Osteoblast (primary cell): ENCODE measurements around the gene FMN1. TPM values are rescaled to one million over a fixed set of nuclear protein-coding genes. Genes with fewer than 3 reads are reported as not detected.

Experiments
- DNase-seq: peaks from one replicate; pipeline ENCODE4 v3.0.0; 2011; ENCODE audit warnings: low spot score, mixed read lengths; ENCODE audit not compliant: insufficient read length; ENCODE audit errors: missing footprints
- H2AFZ ChIP-seq: 2 replicates; pipeline ENCODE4 v1.6.0; 2011; ENCODE audit warnings: mild to moderate bottlenecking, low read length
- H3K27ac ChIP-seq: 2 replicates; pipeline ENCODE4 v1.5.1; 2011; ENCODE audit warnings: mild to moderate bottlenecking, low read depth, low read length, moderate library complexity
- H3K27me3 ChIP-seq: 2 replicates; pipeline ENCODE4 v1.6.0; 2012; ENCODE audit warnings: mild to moderate bottlenecking, control low read depth, inconsistent platforms, low read length, moderate library complexity; ENCODE audit not compliant: insufficient read depth
- H3K36me3 ChIP-seq: 2 replicates; pipeline ENCODE4 v1.5.1; 2011; ENCODE audit warnings: mild to moderate bottlenecking, low read length, control low read depth, moderate library complexity; ENCODE audit not compliant: insufficient read depth
- H3K4me1 ChIP-seq: 2 replicates; pipeline ENCODE4 v1.5.1; 2011; ENCODE audit warnings: mild to moderate bottlenecking, low read length, control low read depth, moderate library complexity; ENCODE audit not compliant: insufficient read depth
- H3K4me2 ChIP-seq: 2 replicates; pipeline ENCODE4 v1.6.0; 2011; ENCODE audit warnings: mild to moderate bottlenecking, low read length; ENCODE audit not compliant: insufficient read depth
- H3K4me3 ChIP-seq: fragments of 200-600 bp; sonication (generic); 3 replicates; pipeline ENCODE4 v1.5.1; 2012; ENCODE audit warnings: mild to moderate bottlenecking, low read length, inconsistent platforms; ENCODE audit not compliant: insufficient read depth
- H3K79me2 ChIP-seq: 2 replicates; pipeline ENCODE4 v1.6.0; 2012; ENCODE audit warnings: mild to moderate bottlenecking, low read length, control low read depth, inconsistent platforms; ENCODE audit not compliant: insufficient read depth
- H3K9me3 ChIP-seq: 2 replicates; pipeline ENCODE4 v1.5.1; 2011; ENCODE audit warnings: low read depth, low read length, control low read depth
- H4K20me1 ChIP-seq: 2 replicates; pipeline ENCODE4 v1.6.0; 2012; ENCODE audit warnings: mild to moderate bottlenecking, low read length, control low read depth; ENCODE audit not compliant: insufficient read depth
- total RNA-seq: library from RNA; depleted of rRNA; stranded (reverse); fragments of >200 nt; gene quantifications from 2 replicates; pipeline ENCODE4 v1.2.3, GENCODE V29; 2012
- TF ChIP-seq, protein P1 (sequence below): IDR thresholded peaks from 2 replicates; pipeline ENCODE4 v1.5.1; 2011; ENCODE audit warnings: mild to moderate bottlenecking, low read depth, low read length, moderate library complexity; ENCODE audit errors: extremely low read depth

The FMN1 gene
- total RNA-seq, 1 donor, result 9.0 TPM

- Histone ChIP-seq H4K20me1 (no peaks in the 10 kb centered on the region), H3K36me3 (peaks cover 7% of the 10 kb centered on the region), H3K4me1 (peaks cover 21% of the 10 kb centered on the region), H3K4me3 (no peak overlapping the region), H3K4me2 (peak overlapping the region; percentile 36), H2AFZ (no peak overlapping the region), H3K27me3 (no peaks in the 10 kb centered on the region), H3K9me3 (peaks cover 5% of the 10 kb centered on the region), H3K79me2 (no peaks in the 10 kb centered on the region), H3K27ac (peak overlapping the region; percentile 87)
- DNase-seq, result peak; percentile 81
- TF ChIP-seq, protein P1, sequence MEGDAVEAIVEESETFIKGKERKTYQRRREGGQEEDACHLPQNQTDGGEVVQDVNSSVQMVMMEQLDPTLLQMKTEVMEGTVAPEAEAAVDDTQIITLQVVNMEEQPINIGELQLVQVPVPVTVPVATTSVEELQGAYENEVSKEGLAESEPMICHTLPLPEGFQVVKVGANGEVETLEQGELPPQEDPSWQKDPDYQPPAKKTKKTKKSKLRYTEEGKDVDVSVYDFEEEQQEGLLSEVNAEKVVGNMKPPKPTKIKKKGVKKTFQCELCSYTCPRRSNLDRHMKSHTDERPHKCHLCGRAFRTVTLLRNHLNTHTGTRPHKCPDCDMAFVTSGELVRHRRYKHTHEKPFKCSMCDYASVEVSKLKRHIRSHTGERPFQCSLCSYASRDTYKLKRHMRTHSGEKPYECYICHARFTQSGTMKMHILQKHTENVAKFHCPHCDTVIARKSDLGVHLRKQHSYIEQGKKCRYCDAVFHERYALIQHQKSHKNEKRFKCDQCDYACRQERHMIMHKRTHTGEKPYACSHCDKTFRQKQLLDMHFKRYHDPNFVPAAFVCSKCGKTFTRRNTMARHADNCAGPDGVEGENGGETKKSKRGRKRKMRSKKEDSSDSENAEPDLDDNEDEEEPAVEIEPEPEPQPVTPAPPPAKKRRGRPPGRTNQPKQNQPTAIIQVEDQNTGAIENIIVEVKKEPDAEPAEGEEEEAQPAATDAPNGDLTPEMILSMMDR, result no peak
These were observed 392.1 kb downstream of the FMN1 start for GRCh38 chr15:32802286-32802936.

DNA sequence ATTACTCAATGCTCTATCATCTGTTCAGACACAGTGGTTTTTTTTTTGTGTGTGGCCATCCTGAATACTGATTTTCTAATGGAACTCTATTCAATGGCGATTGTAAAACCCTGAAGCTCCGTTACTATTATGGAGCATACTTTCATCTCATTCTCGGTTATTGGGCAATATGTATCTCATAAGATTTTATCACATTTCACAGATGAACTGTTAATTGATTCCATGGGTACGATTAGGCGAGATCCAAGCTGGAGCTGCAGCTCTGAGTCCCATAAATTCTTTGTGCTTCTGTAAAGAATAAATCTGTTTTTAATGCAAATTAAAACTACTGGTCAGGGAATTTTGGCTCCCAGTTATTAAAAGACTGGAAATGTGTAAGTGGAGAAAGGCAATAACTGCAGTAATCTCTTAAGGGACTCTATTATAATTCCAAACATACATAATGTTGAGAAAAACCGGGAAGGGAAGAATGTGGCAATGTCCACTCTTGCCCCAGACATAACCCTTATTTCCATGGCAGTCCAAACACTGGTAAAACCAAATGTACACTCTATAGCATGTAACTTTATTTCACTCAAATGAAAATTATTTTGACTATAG lies 394.5 kb downstream of the FMN1 start:
- peaks cover 21% of the 10 kb centered on the region for H3K4me1 ChIP-seq
- H3K27me3 ChIP-seq, result no peaks in the 10 kb centered on the region
- peaks cover 5% of the 10 kb centered on the region for H3K9me3 ChIP-seq
- no peak overlapping the region for H3K4me2 ChIP-seq
- no peak overlapping the region for H3K27ac ChIP-seq
- no peak overlapping the region for H3K4me3 ChIP-seq
- TF ChIP-seq, protein P1, result no peak
- H3K36me3 ChIP-seq, result peaks cover 7% of the 10 kb centered on the region
- no peaks in the 10 kb centered on the region for H3K79me2 ChIP-seq
- H4K20me1 ChIP-seq, result no peaks in the 10 kb centered on the region
- no peak for DNase-seq
- no peak overlapping the region for H2AFZ ChIP-seq

- DNase-seq, result no peak
- Histone ChIP-seq H3K27me3 (no peaks in the 10 kb centered on the region), H3K27ac (no peak overlapping the region), H3K79me2 (no peaks in the 10 kb centered on the region), H3K4me3 (no peak overlapping the region), H4K20me1 (no peaks in the 10 kb centered on the region), H3K4me2 (no peak overlapping the region), H3K9me3 (no peaks in the 10 kb centered on the region), H2AFZ (no peak overlapping the region), H3K36me3 (no peaks in the 10 kb centered on the region), H3K4me1 (peaks cover 8% of the 10 kb centered on the region)
- TF ChIP-seq, protein P1, result no peak
These were observed 397.7 kb downstream of the FMN1 start for GRCh38 chr15:32796856-32797255.

DNA sequence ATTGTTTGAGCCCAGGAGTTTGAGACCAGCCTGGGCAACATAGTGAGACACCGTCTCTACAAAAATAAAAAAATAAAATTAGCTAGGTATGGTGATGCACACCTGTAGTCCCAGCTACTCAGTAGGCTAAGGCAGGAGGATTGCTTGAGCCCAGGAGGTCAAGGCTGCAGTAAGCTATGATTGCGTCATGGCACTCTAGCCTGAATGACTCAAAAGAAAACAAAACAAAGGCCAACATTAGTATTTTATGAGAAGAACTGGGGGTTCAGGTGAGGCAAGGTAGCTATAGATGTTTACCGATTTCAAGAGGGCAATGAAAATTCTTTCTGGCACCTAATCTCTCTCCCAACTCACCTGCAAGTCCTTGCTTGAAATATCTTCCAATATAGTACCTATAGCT lies 399.5 kb downstream of the FMN1 start:
- H4K20me1 ChIP-seq, result no peaks in the 10 kb centered on the region
- no peaks in the 10 kb centered on the region for H3K79me2 ChIP-seq
- no peak overlapping the region for H2AFZ ChIP-seq
- H3K9me3 ChIP-seq, result no peaks in the 10 kb centered on the region
- no peak overlapping the region for H3K27ac ChIP-seq
- no peak overlapping the region for H3K4me3 ChIP-seq
- no peak for DNase-seq
- TF ChIP-seq, protein P1, result no peak
- no peaks in the 10 kb centered on the region for H3K36me3 ChIP-seq
- H3K27me3 ChIP-seq, result no peaks in the 10 kb centered on the region
- H3K4me2 ChIP-seq, result no peak overlapping the region
- H3K4me1 ChIP-seq, result peaks cover 3% of the 10 kb centered on the region
